NCI-H187 treated with DMSO at 0.1 percent for 48 hours (cell line): ENCODE data around the gene C16orf96.
A peak's percentile ranks its signal among the peaks of the same experiment; 100 is the strongest.

ENCODE experiments used
- DNase-seq: peaks from one replicate; lab custom pipeline; 2025; lab: John Stamatoyannopoulos, UW

The C16orf96 gene

GRCh38 chr16:4616047-4616811 lies 60.1 kb downstream of the C16orf96 start:
- peak; percentile 73 for DNase-seq

GRCh38 chr16:4617880-4618279 lies 61.7 kb downstream of the C16orf96 start:
- DNase-seq: no peak

DNA sequence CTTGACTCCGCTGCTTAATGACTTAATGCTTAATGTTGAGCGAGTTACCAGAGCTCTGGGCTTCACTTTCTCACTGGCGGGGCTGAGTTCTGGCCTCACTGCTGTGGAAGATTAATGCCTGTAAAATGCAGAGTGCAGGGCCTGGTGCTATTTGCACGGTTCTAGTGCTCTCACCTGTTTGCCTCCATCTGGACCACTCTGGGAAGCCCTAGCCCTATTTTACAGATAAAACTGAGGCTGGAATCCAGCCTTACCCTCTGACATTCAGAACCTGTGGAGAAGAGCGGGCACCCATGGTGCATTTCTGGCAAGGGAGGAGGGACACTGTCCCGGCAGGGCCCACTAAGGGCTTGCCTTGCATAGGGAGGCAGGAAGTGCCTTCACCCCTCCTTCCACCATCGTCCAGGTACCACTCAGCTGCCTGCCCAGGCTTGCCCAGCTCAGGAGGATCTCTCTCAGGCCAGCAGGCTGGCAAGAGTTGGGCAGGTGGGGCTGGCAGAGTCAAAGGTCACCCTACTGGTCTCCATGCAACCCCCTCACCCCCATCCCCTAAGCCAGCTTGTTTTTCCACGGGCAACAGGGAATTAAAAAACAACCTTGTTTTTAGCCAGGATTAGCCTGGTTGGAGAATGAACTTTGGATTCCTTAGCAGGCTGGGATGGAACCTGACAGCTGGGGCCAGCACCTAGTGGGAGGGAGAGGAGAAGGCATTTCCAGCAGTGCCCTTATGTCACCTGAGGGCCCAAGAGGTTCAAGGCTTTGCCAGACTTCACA lies 62.7 kb downstream of the C16orf96 start:
- no peak for DNase-seq

- no peak for DNase-seq
Measured at GRCh38 chr16:4623593-4623992, 67.5 kb downstream of the C16orf96 start.

GRCh38 chr16:4624015-4624826 lies 68.1 kb downstream of the C16orf96 start, which contains the start of gene MGRN1:
Gene MGRN1 (plus strand): TSS chr16:4624826. CDS start chr16:4624961, 135 bp downstream.
- peak; percentile 62 for DNase-seq

GRCh38 chr16:4624827-4625559 lies 68.9 kb downstream of the C16orf96 start:
- no peak for DNase-seq

DNA sequence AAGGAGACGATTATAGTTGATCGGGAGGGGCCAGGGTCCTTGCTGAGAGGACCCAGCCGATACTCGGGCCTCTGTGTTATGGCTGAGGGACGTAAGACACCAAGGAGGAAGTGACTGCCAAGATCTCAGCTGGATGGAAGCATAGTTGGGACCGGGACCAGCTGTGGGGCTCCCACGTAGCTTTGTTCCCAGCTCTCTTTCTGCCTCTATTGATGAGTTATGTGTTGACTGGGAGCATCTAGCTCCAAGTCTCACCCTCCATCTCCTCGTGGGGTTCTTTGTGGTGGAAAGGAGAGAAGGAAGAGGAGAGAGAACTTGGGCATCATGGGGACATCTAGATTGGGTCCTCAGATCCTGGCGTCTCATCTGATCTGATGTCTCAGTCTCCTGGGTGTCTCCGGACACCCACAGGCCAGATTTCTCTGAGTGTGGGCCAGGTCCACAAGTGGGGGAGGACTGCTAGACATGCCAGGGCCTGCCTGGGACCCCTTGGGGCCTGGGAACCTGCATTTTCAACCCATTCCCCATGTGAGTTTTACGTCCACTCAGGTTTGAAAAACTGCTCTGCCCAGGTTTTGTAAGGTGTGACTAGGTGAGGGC lies 69.5 kb downstream of the C16orf96 start:
- no peak for DNase-seq

DNA sequence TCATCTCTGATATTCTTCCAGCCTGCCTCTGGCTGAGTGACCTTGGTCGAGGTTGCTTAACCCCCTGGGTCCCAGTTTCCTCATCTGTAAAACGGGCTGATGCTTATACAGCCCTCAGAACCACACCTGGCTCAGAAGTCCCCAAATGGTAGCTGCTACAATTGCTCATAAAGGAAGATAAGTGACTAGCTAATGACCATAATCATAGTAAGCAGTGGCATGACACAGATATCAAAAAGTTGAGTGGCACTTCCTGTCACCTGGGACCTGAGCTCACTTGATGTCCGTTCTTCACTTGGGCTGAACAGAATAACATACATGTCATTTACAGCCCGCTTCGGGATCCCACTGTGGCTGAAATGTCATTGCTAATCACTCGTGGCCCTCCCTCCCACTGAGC lies 70.3 kb downstream of the C16orf96 start:
- no peak for DNase-seq

GRCh38 chr16:4628283-4628682 lies 72.1 kb downstream of the C16orf96 start:
- DNase-seq: no peak

DNA sequence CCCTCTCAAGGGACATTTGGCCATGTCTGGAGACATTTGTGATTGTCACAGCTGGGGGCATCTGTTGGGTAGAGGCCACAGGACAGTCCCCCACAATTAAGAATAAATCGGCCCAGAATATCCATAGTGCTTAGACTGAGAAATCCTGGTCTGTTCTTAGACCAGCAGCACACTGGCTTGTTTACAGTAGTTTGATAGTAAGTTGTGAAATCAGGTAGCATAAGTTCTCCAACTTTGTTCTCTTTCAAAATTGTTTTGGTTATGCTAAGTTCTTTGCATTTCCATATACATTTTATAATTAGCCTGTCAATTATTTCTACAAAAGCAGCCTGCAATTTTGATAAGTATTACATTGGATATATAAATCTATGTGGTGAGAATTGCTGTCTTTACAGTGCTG lies 75.3 kb downstream of the C16orf96 start:
- DNase-seq: no peak

GRCh38 chr16:4633910-4634635 lies 77.9 kb downstream of the C16orf96 start:
- DNase-seq: no peak

DNA sequence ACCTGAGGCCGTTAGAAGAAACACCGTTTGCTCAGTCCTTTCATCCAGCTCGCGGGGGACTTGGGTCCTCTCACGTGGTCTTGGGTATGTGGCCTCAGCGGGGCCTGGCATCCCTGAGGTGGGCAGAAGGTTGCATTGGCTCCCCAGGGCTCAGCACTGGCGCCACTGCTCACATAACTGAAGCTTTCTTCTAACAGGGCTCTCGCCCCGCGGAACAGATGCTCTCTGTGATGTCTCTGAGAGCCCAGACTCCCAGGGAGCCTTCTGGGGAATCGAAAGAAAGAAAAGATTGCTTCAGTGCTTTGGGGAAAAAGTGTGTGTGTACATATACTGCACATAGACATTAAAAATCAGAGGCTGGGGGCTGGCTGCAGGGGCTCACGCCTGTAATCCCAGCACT lies 78.6 kb downstream of the C16orf96 start:
- DNase-seq: no peak

DNA sequence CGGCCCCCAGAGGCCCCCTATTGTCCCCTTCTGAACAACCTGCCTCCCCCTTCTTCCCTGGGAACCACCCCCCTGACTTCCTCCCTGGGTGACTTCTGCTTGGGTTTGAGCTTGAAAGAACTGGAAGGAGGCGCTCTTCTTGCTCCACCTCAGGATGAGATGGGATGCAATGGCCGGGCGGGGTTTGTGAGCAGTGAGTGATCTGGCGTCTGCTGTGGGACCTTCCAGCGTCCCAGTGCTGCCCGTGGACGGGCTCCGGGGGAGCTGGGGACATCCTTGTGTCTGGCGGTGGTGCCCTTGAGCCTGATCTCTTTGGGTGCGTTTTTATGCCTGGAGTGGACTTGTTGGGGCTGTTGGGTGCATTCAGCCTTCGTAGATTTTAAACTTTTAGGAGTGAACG lies 80.1 kb downstream of the C16orf96 start:
- no peak for DNase-seq

- DNase-seq: no peak
Measured at GRCh38 chr16:4637501-4638166, 81.5 kb downstream of the C16orf96 start.

GRCh38 chr16:4639899-4640509 lies 83.9 kb downstream of the C16orf96 start:
- no peak for DNase-seq

DNA sequence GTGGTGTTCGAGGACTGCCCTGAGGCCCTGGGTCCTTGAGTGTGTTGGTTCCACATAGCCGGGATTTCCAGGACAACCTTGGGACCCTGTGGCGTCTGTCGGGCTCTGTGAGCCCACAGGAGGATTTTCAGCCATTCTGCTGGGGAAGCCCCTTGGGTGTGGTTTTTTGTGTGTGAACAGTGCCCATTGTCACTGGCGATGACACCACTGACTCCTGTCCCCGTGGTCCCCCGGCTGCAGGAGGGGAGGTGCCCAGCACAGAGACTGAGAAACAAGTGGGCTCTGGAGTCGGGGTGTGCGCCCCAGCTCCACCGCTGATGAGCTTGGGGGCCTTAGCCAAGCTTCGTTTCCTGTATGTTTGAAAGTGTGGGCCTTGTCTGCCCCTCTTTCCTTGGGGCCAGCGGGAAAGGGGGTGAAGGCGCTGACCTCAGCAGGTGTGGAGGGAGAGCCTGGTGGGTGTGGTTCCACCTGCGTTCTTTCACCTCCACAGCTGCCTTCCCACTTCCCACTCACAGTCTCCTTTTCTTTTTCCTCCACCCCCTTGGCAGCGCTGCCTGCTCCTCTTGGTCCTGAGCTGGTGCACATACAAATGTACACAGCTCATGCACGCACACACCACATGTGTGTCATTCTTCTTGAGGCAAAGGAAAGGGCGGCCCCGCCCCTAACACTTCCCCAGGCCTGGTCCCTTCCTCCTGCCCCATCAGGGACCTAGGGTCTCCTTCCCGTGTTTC lies 84.6 kb downstream of the C16orf96 start:
- no peak for DNase-seq

DNA sequence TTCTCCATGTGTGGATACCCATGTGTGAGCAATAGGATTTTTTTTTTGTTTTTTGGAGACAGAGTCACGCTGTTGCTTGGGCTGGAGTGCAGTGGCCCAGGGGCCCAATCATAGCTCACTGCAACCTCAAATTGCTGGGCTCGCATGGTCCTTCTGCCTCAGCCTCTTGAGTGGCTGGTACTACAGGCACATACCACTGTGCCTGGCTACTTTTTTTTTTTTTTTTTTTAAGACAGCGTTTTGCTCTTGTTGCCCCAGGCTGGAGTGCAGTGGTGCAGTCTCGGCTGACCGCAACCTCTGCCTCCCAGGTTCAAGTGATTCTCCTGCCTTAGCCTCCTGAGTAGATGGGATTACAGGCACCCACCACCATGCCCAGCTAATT lies 85.2 kb downstream of the C16orf96 start:
- no peak for DNase-seq

- DNase-seq: no peak
Measured at GRCh38 chr16:4641895-4642294, 85.8 kb downstream of the C16orf96 start.
